Spleen (tissue), 7 donors: ENCODE data around the gene DDTL.
"Not testable (repeated sequence)": the region's sequence is repeated elsewhere in the genome, so short reads cannot be mapped to it uniquely, and the experiment has no call there.

Experiments used
- CTCF ChIP-seq, 11 experiments: fragments of 200-600 bp in 7 of 11; fragments of 450-650 bp in 4 of 11; sonication (generic) in 4 of 11; IDR thresholded peaks in 8 of 11; conservative IDR thresholded peaks in 3 of 11; 1 replicate in 7 of 11; 2 replicates in 4 of 11; pipeline versions ENCODE4 v1.4.0 to v1.8.0; 2016 to 2021; ENCODE audit warnings: antibody characterized with exemption in 11 of 11, inconsistent platforms in 4 of 11, mild to moderate bottlenecking in 1 of 11
- POLR2AphosphoS5 ChIP-seq, 3 donors: sonication (generic); formaldehyde crosslinking; IDR thresholded peaks; one replicate each; pipeline ENCODE4 v1.5.1; 2017; ENCODE audit warnings: antibody characterized with exemption in 3 of 3
- donor health status: DM: no; HTN: no; CAD: no; lungs with moderate emphysema.
- donor health status: DM: no; HTN: no; CAD: no.
- donor health status: DM: no; HTN: no; CAD: no.

- TF ChIP-seq POLR2AphosphoS5 (IDR thresholded peaks at IDR 0.05); CTCF (IDR thresholded peaks at IDR 0.05 in 8 of 11, conservative IDR thresholded peaks at IDR 0.05 in 3 of 11): not testable (repeated sequence)
Observed at GRCh38 chr22:23954991-23955305, 11.7 kb upstream of the DDTL start.
